ENCODE data around the gene AXDND1.

Gene AXDND1

DNA sequence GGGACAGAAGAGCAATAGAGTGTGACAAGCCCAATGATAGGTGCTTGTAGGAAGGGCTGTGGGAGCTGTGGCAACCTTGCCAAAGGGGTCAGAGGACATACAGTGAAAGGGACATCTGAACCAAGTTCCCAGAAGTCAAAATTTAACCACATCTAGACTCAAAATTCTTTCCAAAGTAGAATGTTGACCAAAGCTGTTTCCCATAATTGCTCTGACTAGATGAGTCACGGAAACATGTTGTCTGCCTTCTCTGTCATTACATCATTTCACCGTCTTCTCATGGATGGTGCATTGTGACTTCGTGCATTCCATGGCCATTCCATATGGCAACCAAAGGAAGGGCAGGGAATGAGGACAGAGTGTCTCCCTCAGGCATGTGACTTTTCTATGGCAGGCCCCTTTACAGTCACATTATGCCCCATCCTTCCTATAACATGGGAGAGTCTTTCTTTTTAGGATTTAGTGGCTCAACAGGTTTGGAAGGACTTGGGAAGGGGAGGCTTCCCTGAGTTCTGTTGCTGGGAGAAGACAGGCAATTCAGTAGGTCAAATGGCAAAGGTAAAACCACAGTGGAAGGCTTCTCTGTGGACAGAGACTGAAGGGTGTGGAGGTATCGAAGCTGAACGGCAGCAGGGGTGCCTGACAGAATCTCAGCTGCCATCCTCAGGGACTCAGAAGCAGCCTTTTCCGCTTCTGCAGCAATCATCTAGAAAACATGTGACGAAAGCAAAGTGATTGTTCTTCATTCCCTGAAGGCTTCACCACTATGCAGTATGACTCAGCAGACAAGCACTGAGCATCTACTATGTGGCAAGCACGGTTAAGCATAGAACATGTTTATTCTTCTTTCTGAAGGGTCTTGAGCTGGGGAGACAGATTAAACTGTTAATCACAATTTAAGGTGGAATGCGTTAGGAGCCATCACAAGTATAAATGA is 185.2 kb downstream of the AXDND1 start:
- in situ Hi-C loops (cut with HindIII; ENCODE audit: low sequenced_read_pairs): no loop called here
- H3K4me3 ChIP-seq (ENCODE audit: low read depth, low read length): no peak overlapping the region
- TF ChIP-seq, protein P1, sequence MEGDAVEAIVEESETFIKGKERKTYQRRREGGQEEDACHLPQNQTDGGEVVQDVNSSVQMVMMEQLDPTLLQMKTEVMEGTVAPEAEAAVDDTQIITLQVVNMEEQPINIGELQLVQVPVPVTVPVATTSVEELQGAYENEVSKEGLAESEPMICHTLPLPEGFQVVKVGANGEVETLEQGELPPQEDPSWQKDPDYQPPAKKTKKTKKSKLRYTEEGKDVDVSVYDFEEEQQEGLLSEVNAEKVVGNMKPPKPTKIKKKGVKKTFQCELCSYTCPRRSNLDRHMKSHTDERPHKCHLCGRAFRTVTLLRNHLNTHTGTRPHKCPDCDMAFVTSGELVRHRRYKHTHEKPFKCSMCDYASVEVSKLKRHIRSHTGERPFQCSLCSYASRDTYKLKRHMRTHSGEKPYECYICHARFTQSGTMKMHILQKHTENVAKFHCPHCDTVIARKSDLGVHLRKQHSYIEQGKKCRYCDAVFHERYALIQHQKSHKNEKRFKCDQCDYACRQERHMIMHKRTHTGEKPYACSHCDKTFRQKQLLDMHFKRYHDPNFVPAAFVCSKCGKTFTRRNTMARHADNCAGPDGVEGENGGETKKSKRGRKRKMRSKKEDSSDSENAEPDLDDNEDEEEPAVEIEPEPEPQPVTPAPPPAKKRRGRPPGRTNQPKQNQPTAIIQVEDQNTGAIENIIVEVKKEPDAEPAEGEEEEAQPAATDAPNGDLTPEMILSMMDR (IDR thresholded peaks at IDR 0.05; ENCODE audit: low read depth, low read length, missing control alignments): no peak
- no peak for DNase-seq (ENCODE audit: low read depth)

DNA sequence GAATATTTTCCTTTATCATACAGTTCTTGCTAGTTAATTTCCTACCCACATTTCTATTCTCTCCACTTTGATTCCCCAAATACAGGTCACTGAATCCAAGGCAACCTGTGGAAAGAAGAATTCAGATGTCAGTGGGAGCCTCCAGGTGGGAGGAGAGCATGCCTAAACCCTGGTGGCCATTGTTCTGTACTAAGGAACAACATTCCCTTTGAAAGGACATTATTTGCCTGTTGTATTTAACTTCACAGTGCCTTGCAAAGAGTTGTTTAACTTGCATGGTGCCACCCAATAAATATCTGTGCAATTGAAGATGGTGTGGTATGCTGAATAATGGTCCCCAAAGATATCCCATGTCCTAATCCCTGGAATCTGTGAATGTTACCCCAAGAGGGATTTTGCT is 188.7 kb downstream of the AXDND1 start:
- TF ChIP-seq, protein P1 (IDR thresholded peaks at IDR 0.05; ENCODE audit: low read depth, low read length, missing control alignments): no peak
- no peak for DNase-seq (ENCODE audit: low read depth)
- H3K4me3 ChIP-seq (ENCODE audit: low read depth, low read length): no peak overlapping the region
- in situ Hi-C loops (cut with HindIII; ENCODE audit: low sequenced_read_pairs): no loop called here

DNA sequence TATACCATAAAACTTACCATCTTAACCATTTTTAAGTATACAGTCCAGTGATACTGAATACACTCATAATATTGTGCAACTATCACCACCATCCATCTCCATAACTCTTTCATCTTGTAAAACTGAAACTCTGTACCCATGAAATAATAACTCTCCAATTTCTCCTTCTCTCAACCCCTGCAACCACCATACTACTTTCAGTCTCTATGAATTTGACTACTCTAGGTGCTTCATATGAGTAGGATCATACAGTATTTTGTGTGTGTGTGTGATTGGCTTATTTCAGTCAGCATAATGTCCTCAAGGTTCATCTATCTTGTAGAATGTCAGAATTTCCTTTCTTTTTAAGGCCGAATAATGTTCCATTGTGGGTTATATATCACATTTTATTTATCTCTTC is 192.3 kb downstream of the AXDND1 start:
- in situ Hi-C loops (cut with HindIII; ENCODE audit: low sequenced_read_pairs): no loop called here
- DNase-seq (ENCODE audit: low read depth): no peak
- no peak overlapping the region for H3K4me3 ChIP-seq (ENCODE audit: low read depth, low read length)
- TF ChIP-seq, protein P1 (IDR thresholded peaks at IDR 0.05; ENCODE audit: low read depth, low read length, missing control alignments): no peak

- no peak for DNase-seq (ENCODE audit: low read depth)
- TF ChIP-seq, protein P1 (IDR thresholded peaks at IDR 0.05; ENCODE audit: low read depth, low read length, missing control alignments): no peak
- H3K4me3 ChIP-seq (ENCODE audit: low read depth, low read length): no peak within 1 kb of the TSS
- in situ Hi-C loops (cut with HindIII; ENCODE audit: low sequenced_read_pairs): no loop called here
Measured at GRCh38 chr1:179575497-179576314, 209.9 kb downstream of the AXDND1 start, which contains the start of gene NPHS2. TSS of gene NPHS2 (minus strand) at chr1:179575948. CDS start at chr1:179575864, 84 bp downstream.

- TF ChIP-seq, protein P1 (IDR thresholded peaks at IDR 0.05; ENCODE audit: low read depth, low read length, missing control alignments): no peak
- no peak for DNase-seq (ENCODE audit: low read depth)
- in situ Hi-C loops (cut with HindIII; ENCODE audit: low sequenced_read_pairs): no loop called here
- H3K4me3 ChIP-seq (ENCODE audit: low read depth, low read length): no peak overlapping the region
Measured at GRCh38 chr1:179576509-179576908, 210.7 kb downstream of the AXDND1 start.

GRCh38 chr1:179583771-179584320 is 218.1 kb downstream of the AXDND1 start:
- TF ChIP-seq, protein P1 (IDR thresholded peaks at IDR 0.05; ENCODE audit: low read depth, low read length, missing control alignments): no peak
- in situ Hi-C loops (cut with HindIII; ENCODE audit: low sequenced_read_pairs): no loop called here
- no peak for DNase-seq (ENCODE audit: low read depth)
- H3K4me3 ChIP-seq (ENCODE audit: low read depth, low read length): no peak overlapping the region

Measured in astrocyte of the cerebellum (primary cell).